GM21786 (cell line): Measurements from ENCODE around the gene CHRNA9.
"Not testable (repeated sequence)": the region's sequence is repeated elsewhere in the genome, so short reads cannot be mapped to it uniquely, and the experiment has no call there.

Experiments
- ATAC-seq: cut with Tn5 transposase; IDR thresholded peaks from one replicate; pipeline ENCODE4 v1.9.1; 2021; ENCODE audit not compliant: unreplicated experiment

The CHRNA9 gene

GRCh38 chr4:40334591-40335524, at the start of gene CHRNA9:
TSS of gene CHRNA9 (plus strand) at chr4:40335333. CDS start at chr4:40335468, 135 bp downstream.
- no peak for ATAC-seq

GRCh38 chr4:40285692-40286091, 49.4 kb upstream of the CHRNA9 start:
- ATAC-seq: no peak

- ATAC-seq: no peak
Observed at GRCh38 chr4:40288566-40288965, 46.6 kb upstream of the CHRNA9 start.

GRCh38 chr4:40289366-40290188, 45.6 kb upstream of the CHRNA9 start:
- peak; percentile 66 for ATAC-seq

GRCh38 chr4:40290611-40291186, 44.4 kb upstream of the CHRNA9 start:
- ATAC-seq: not testable (repeated sequence)

GRCh38 chr4:40292313-40292759, 42.8 kb upstream of the CHRNA9 start:
- ATAC-seq: no peak

GRCh38 chr4:40294339-40294738, 40.8 kb upstream of the CHRNA9 start:
- ATAC-seq: no peak

- ATAC-seq: not testable (repeated sequence)
Observed at GRCh38 chr4:40295030-40295429, 40.1 kb upstream of the CHRNA9 start.

GRCh38 chr4:40295572-40295971, 39.6 kb upstream of the CHRNA9 start:
- ATAC-seq: no peak

GRCh38 chr4:40299126-40299525, 36.0 kb upstream of the CHRNA9 start:
- no peak for ATAC-seq

GRCh38 chr4:40299811-40300292, 35.3 kb upstream of the CHRNA9 start:
- ATAC-seq: no peak

- ATAC-seq: no peak
Observed at GRCh38 chr4:40300371-40301162, 34.6 kb upstream of the CHRNA9 start.

GRCh38 chr4:40301603-40302002, 33.5 kb upstream of the CHRNA9 start:
- peak; percentile 70 for ATAC-seq

GRCh38 chr4:40303751-40304150, 31.4 kb upstream of the CHRNA9 start:
- no peak for ATAC-seq

- ATAC-seq: peak; percentile 47
Observed at GRCh38 chr4:40305328-40306170, 29.6 kb upstream of the CHRNA9 start.

GRCh38 chr4:40306226-40306625, 28.9 kb upstream of the CHRNA9 start:
- ATAC-seq: no peak

- no peak for ATAC-seq
Observed at GRCh38 chr4:40306976-40307375, 28.2 kb upstream of the CHRNA9 start.

- ATAC-seq: peak; percentile 28
Observed at GRCh38 chr4:40307627-40308497, 27.3 kb upstream of the CHRNA9 start.
